Gastrocnemius medialis (tissue), 4 donors: Measurements from ENCODE around the gene ADAMTSL3. TPM values are rescaled to one million over a fixed set of nuclear protein-coding genes. Genes with fewer than 3 reads are reported as not detected.

ENCODE experiments used
- ATAC-seq, 2 donors: fragments of 150-250 bp; one replicate each; pipeline ENCODE4 v1.9.1; 2016
- DNase-seq, 2 donors: peaks; one replicate each; pipeline ENCODE4 v3.0.0-alpha.2; 2019
- H3K27ac ChIP-seq, 4 donors: fragments of 200-600 bp; sonication (generic); 1 replicate in 1 of 4; 2 replicates in 3 of 4; pipeline ENCODE4 v1.5.1; 2016 to 2018; ENCODE audit warnings: mild to moderate bottlenecking in 2 of 4, moderate library complexity in 1 of 4
- H3K27me3 ChIP-seq, 3 donors: fragments of 200-600 bp; sonication (generic) in 2 of 3; 1 replicate in 1 of 3; 2 replicates in 2 of 3; pipeline versions ENCODE4 v1.5.1 to v1.6.0; 2016 to 2019; ENCODE audit warnings: mild to moderate bottlenecking in 1 of 3, moderate library complexity in 1 of 3
- H3K36me3 ChIP-seq, 2 donors: fragments of 200-600 bp; sonication (generic) in 1 of 2; one replicate each; pipeline ENCODE4 v1.5.1; 2017 to 2018
- H3K4me1 ChIP-seq, 2 donors: fragments of 200-600 bp; sonication (generic) in 1 of 2; one replicate each; pipeline ENCODE4 v1.5.1; 2016 to 2017; ENCODE audit warnings: mild to moderate bottlenecking in 2 of 2
- H3K4me3 ChIP-seq, 4 donors: fragments of 200-600 bp; sonication (generic) in 3 of 4; 1 replicate in 1 of 4; 2 replicates in 3 of 4; pipeline ENCODE4 v1.5.1; 2016 to 2019; ENCODE audit warnings: mild to moderate bottlenecking in 2 of 4
- H3K9me3 ChIP-seq, 3 donors: fragments of 200-600 bp; sonication (generic) in 2 of 3; 1 replicate in 1 of 3; 2 replicates in 2 of 3; pipeline ENCODE4 v1.5.1; 2016 to 2019
- POLR2A ChIP-seq, 2 donors: fragments of 450-650 bp; IDR thresholded peaks; one replicate each; pipeline ENCODE4 v1.6.1; 2017; ENCODE audit warnings: antibody characterized with exemption in 2 of 2, mild to moderate bottlenecking in 2 of 2, moderate library complexity in 2 of 2
- in situ Hi-C, 4 donors: fragments of 200-750 bp; cut with MboI; loops; one replicate each; pipeline versions ENCODE4 v1.15.0 to v1.8.0; 2017; ENCODE audit warnings: low sequenced_read_pairs in 4 of 4
- intact Hi-C: fragments of 100-400 bp; cut with DNase I; formaldehyde crosslinking; loops from one replicate; pipeline ENCODE4 v1.15.1; 2023; ENCODE audit warnings: low total_unique reads
- total RNA-seq, 4 donors: library from RNA; depleted of rRNA; stranded (reverse); fragments of >200 nt; gene quantifications; one replicate each; pipeline versions ENCODE4 v1.1.0 to v1.2.3, GENCODE V29; 2016
- TF ChIP-seq, protein P1 (sequence below), 5 experiments: fragments of 450-650 bp in 3 of 5; fragments of 200-600 bp in 2 of 5; sonication (generic) in 2 of 5; IDR thresholded peaks in 4 of 5; conservative IDR thresholded peaks in 1 of 5; 1 replicate in 4 of 5; 2 replicates in 1 of 5; pipeline ENCODE4 v1.5.1; 2016 to 2019; ENCODE audit warnings: antibody characterized with exemption in 5 of 5, mild to moderate bottlenecking in 3 of 5, moderate library complexity in 3 of 5

ADAMTSL3 gene
- total RNA-seq, 4 donors from 2014 or later = 0.66 to 2.9 (median 0.76) TPM

DNA sequence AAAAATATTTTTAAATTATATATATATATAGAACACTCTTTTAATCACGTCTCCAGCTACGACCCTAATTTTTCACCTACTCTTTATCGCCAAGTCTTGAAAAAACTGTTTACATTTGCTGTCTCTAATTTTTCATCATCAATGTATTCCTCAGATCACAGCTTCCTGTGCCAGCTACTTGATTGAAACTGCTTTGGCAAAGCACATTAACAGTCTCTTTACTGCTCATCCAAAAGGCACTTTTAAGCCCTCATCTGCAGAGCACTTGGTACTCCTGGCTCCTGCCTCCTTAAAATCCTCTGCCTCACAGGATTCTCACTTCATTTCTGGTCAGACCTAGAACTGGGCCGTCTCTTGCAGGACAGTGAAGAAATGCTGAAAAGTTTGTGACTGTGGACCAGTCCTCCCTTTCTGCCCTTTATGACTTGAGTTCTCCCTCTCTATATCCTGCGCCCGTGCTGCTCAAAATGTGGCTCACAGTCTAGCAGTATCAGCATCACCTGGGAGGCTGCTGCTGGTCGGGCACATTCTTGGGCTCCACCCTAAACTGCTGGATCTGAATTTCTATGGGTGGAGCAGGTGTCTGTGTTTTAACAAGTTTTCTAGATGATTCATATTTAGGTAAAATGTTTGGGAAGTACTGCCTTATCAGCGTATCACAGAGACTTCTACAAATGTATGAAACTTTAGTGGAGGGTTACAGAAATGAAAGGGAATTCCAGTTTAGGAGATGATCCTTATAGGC is 196.8 kb downstream of the ADAMTSL3 start:
- Histone ChIP-seq H3K4me3 (no peak overlapping the region), H3K27me3 (no peaks in the 10 kb centered on the region), H3K36me3 (no peaks in the 10 kb centered on the region), H3K27ac (peak overlapping the region in 1 of 4 donors; percentile 13), H3K4me1 (peaks cover 3 to 6% of the 10 kb centered on the region in 2 donors), H3K9me3 (no peaks in the 10 kb centered on the region)
- TF ChIP-seq, protein P1, sequence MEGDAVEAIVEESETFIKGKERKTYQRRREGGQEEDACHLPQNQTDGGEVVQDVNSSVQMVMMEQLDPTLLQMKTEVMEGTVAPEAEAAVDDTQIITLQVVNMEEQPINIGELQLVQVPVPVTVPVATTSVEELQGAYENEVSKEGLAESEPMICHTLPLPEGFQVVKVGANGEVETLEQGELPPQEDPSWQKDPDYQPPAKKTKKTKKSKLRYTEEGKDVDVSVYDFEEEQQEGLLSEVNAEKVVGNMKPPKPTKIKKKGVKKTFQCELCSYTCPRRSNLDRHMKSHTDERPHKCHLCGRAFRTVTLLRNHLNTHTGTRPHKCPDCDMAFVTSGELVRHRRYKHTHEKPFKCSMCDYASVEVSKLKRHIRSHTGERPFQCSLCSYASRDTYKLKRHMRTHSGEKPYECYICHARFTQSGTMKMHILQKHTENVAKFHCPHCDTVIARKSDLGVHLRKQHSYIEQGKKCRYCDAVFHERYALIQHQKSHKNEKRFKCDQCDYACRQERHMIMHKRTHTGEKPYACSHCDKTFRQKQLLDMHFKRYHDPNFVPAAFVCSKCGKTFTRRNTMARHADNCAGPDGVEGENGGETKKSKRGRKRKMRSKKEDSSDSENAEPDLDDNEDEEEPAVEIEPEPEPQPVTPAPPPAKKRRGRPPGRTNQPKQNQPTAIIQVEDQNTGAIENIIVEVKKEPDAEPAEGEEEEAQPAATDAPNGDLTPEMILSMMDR (IDR thresholded peaks at IDR 0.05 in 4 of 5, conservative IDR thresholded peaks at IDR 0.05 in 1 of 5) = no peak
- TF ChIP-seq POLR2A (IDR thresholded peaks at IDR 0.05) = no peak
- ATAC-seq (no peak), DNase-seq (no peak)
- intact Hi-C loops = no loop called here
- in situ Hi-C loops = no loop called here

GRCh38 chr15:83853232-83853631 is 199.3 kb downstream of the ADAMTSL3 start:
- ATAC-seq = no peak
- no peak for DNase-seq
- no peak for TF ChIP-seq POLR2A (IDR thresholded peaks at IDR 0.05)
- TF ChIP-seq, protein P1 (IDR thresholded peaks at IDR 0.05 in 4 of 5, conservative IDR thresholded peaks at IDR 0.05 in 1 of 5) = no peak
- H3K27ac ChIP-seq = no peak overlapping the region
- peaks cover 0 to 6% of the 10 kb centered on the region in 2 donors for H3K4me1 ChIP-seq
- no peaks in the 10 kb centered on the region for H3K36me3 ChIP-seq
- no peaks in the 10 kb centered on the region for H3K27me3 ChIP-seq
- intact Hi-C loops = no loop called here
- in situ Hi-C loops = no loop called here
- no peak overlapping the region for H3K4me3 ChIP-seq
- H3K9me3 ChIP-seq = no peaks in the 10 kb centered on the region

GRCh38 chr15:83854321-83854720 is 200.4 kb downstream of the ADAMTSL3 start:
- DNase-seq (no peak), ATAC-seq (no peak)
- Histone ChIP-seq H3K27ac (no peak overlapping the region), H3K36me3 (no peaks in the 10 kb centered on the region), H3K4me3 (no peak overlapping the region), H3K4me1 (no peaks in the 10 kb centered on the region), H3K9me3 (no peaks in the 10 kb centered on the region), H3K27me3 (no peaks in the 10 kb centered on the region)
- intact Hi-C loops = no loop called here
- in situ Hi-C loops = no loop called here
- TF ChIP-seq, protein P1 (IDR thresholded peaks at IDR 0.05 in 4 of 5, conservative IDR thresholded peaks at IDR 0.05 in 1 of 5) = no peak
- TF ChIP-seq POLR2A (IDR thresholded peaks at IDR 0.05) = no peak

DNA sequence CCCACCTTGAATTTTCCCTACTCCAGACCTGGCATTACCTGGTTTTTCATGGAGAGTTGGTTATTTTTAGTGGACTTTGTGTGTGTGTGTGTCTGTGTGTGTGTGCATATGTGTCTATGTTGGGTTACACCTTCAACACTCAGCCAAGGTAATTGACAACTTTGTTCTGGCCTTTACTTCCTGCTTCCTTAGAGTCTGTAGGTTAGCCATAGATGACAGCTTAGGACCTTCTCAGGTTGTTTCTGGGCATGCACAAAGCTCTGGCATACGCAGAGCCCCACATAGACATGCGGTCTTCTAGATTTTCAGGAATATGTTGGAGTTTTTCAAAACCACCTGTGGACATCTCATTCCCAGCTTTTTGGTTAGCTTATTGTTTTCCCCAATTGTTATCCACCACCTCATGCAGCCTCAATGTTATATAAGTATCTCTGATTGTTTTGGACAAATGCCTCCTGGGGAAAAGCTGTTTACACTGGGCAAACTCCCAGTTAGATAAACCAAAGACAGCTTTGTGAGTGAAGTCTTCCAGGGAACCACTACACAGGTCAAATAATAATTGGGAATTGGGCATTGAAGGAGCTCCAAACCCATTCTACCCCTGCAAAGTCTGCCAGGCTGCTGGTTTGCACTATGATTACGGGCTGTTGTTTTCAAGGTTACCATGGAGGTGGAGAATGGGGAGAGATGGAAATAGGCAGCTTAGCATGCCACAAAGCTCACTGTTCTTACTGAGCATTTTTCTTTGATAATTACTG is 201.2 kb downstream of the ADAMTSL3 start:
- ATAC-seq (no peak), DNase-seq (no peak)
- intact Hi-C loops (no loop called here), in situ Hi-C loops (no loop called here)
- H3K4me1 ChIP-seq = no peaks in the 10 kb centered on the region
- H3K4me3 ChIP-seq = no peak overlapping the region
- TF ChIP-seq POLR2A (IDR thresholded peaks at IDR 0.05) = no peak
- no peaks in the 10 kb centered on the region for H3K9me3 ChIP-seq
- no peaks in the 10 kb centered on the region for H3K36me3 ChIP-seq
- H3K27me3 ChIP-seq = no peaks in the 10 kb centered on the region
- no peak overlapping the region for H3K27ac ChIP-seq

GRCh38 chr15:83855956-83856355 is 202.0 kb downstream of the ADAMTSL3 start:
- in situ Hi-C loops = no loop called here
- intact Hi-C loops = no loop called here
- H3K27ac ChIP-seq = no peak overlapping the region

More at GRCh38 chr15:83855956-83856355, 202.0 kb downstream of the ADAMTSL3 start:
- no peaks in the 10 kb centered on the region for H3K4me1 ChIP-seq
- H3K4me3 ChIP-seq = no peak overlapping the region
- no peak for DNase-seq
- TF ChIP-seq, protein P1 (IDR thresholded peaks at IDR 0.05 in 4 of 5, conservative IDR thresholded peaks at IDR 0.05 in 1 of 5) = no peak
- TF ChIP-seq POLR2A (IDR thresholded peaks at IDR 0.05) = no peak
- H3K36me3 ChIP-seq = no peaks in the 10 kb centered on the region
- ATAC-seq = no peak
- H3K27me3 ChIP-seq = no peaks in the 10 kb centered on the region
- no peaks in the 10 kb centered on the region for H3K9me3 ChIP-seq
